NCI-H128 (cell line): ENCODE results near the gene PRDM15.

ENCODE experiments used
- DNase-seq: peaks from one replicate; lab custom pipeline; 2025; ENCODE audit not compliant: unreplicated experiment; lab: John Stamatoyannopoulos, UW

PRDM15 gene

DNA sequence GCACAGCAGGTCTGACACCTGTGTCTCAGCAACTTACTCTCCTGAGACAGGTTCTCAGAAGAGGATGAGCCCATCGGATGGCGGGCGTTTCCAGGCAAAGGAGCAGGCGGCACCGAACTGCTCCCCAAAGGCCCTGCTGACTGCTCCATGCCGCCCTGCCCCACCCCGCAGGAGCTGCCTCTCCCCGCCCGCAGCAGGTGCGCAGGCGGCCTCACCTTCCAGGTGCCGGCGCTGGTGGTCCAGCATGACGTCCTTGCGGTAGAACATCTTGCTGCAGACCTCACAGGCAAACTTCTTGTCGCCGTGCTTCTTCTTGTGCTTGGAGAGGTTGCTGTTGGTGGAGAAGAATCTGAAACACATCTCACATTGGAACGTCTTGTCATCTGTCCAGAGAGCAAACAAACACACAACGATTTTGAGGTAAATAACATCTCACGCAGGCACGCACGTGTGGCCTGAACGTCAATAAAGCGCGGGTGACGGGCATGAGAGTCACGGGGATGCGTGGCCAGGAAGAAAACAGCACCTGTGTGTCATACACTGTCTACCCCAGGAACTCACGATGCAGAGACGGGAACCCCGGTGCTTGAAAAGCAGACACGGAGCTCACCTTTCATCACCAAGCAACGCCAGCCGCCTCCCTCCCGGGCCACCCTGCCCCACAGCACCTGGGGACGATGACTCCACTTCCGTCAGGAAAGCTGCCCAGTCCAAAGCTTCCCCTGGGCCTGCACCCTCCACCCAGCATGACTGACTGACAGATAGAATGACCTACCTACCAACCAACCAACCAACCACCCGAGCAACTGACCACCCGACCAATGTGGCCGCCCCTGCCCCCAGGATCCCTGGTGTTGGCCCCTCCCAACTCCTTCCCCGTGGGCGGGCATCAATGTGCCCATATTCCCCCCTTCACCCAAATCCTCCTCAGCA, 50.9 kb downstream of the PRDM15 start:
- no peak for DNase-seq

DNA sequence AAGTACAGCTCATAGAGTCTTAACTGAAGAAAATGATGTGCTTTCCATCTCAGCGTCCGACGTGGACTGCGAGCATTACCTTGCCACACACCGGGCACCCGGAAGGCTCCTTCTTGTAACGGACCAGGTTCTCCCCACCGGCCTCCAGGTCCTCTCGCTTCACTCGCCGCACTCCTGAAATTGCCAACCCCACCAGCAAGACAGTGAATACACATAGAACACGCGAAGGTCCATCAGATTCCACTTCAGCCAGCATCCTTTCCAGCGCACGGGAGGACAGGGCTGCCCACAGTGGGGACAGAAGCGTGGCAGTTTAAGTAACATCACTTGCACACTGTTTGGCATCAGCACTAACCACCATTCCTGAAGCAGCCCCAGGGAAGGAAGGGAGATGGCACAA, 53.3 kb downstream of the PRDM15 start:
- no peak for DNase-seq

DNA sequence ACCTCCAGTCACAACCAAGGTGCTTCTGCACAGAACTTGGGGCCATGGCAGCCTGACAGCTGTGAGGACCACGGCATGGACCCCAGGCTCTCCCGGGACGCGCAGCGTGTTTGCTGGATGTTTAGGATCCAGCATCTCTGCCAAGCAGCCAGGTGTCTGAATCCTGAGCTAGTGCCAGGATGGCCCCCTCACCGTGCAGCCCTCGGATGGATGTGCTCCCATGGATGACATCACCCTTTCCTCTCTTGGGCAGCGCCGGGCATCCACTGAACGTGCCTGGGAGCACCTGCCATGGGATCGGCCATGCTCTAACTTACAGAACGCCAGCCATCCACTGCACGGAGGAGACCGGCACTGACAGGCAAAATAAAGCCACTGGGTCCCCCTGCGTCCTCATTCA, 53.9 kb downstream of the PRDM15 start:
- no peak for DNase-seq

DNA sequence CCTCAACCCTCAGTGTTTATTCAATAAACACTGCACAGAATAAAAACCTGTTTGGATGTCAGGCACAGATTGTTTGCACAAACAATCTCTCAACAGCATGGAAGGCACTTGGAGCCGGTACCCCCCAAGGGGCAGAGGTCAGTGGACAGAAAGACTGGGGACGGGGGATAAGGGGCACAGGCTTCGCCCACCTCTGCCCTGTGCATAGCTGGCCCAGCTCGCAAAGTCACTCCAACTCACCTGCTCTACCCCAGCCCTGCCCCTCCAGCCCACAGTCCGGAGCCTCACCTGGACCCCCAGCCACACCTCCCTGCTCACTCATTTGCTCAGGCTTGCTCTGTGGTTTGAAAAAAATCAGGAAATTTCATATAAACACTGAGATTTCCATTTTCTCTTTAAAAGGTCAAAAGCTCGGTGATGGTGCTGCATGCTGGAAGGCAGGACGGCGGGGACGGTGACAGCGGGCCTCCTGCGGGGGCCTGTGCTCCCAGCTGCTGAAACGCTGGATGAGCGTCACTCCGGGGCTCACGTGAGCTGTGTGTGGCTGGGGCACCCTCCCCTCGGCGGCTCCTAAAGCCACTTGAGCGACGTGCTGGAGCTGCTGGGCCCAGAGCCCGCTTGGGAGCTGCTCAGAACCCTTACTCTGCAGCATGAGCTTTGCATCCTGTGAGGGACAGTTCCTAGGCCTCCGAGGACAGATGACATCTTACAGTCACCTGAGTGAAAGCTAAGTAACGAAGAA, 54.5 kb downstream of the PRDM15 start:
- no peak for DNase-seq

DNA sequence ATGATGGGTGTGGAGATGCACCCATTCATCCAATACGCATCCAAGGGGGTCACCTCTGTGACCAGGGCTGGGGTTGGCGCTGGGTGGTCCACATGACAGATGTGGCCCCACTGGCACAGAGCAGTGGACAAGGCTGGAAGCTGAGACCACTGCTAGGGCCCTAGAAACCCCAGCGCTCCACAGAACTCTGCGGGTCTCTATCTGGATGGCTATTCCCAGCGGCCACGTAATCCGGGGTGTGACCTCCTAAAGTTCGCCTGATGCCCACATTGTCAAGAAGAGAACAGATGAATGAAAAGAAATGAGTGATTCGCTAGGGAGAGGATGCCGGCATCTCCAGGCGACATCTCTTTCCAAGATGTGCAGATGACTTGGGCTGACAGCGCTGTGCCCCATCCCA, 55.2 kb downstream of the PRDM15 start:
- DNase-seq, result no peak

DNA sequence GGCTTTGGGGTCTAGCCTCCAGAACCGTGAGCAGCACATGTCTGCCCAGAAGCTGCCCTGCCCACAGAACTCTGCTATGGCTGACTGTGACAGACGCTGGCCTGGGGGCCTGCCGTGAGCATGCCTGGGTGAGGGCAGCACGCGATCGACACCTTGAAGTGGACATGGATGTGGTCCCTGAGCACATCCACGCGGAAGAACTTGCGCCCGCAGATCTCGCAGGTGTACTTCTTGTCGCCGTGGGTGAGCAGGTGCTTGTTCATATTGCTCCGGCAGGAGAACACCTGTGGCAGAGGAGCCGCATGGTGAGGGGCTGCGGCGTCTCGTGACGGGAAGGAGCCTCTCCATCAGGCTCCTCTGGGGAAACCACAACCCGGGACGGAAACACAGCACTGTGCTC, 56.0 kb downstream of the PRDM15 start:
- DNase-seq, result no peak

DNA sequence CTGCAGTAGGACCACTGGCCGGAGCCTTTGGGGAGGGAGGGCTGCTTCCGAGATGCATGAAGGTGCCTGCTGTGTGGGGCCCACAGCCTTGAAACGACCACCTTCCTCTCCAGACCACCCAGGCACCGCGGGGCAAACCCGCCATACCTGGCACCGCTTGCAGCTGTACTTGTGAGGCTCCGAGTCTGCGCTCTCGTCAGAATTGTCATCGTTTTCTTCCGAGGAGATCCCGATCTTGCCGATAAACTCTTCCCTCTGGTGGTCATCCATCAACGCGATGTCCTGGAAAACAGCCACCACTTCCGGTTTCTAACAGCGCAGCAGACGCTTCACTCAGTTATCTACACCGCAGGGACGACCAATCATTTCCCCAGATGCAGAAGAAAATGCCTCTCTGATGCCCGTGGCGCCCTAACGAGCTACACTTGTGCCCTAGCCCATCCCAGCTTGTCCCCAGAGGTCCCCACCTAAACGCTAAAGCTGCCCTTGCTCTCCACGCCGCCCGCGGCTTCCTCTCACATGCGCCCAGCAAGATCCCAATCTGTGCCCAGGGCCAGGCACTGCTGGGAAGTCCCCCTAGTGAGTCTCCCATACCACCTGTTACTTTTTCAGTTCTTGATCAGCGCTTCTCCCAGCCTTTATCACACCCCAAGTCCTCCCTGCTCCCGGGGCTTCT, 57.2 kb downstream of the PRDM15 start:
- DNase-seq, result no peak

DNA sequence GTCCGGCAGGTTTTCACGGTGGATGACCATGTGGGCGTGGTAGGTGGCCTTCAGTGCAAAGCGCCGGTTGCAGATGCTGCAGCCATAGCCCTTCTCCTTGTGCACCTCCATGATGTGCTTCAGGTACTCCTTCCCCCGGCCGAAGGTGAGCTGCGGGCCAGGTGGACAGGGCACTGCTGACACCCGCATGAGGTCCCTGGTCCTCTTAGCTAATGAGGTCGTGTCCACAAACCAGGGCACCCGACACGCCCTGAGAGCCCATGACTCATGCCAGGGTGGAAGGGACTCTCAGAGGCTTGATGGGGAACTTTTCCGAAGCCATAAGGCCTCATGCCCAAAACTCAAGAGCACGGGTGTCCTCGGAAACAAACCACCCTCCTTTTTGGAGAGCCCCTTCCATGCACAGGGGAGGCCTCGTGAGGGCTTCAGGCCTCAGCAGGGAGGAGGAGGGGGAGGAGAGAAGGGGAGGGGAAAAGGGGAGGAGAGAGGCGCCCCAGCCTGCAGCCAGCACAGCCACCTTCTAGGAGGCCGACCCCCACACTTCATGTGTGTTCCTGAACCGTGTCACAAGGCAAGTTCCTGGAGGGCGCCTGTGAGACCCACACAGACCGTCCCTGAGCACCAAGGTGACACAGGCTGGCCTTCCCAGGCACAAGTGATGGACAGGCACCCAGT, 57.9 kb downstream of the PRDM15 start:
- no peak for DNase-seq

DNA sequence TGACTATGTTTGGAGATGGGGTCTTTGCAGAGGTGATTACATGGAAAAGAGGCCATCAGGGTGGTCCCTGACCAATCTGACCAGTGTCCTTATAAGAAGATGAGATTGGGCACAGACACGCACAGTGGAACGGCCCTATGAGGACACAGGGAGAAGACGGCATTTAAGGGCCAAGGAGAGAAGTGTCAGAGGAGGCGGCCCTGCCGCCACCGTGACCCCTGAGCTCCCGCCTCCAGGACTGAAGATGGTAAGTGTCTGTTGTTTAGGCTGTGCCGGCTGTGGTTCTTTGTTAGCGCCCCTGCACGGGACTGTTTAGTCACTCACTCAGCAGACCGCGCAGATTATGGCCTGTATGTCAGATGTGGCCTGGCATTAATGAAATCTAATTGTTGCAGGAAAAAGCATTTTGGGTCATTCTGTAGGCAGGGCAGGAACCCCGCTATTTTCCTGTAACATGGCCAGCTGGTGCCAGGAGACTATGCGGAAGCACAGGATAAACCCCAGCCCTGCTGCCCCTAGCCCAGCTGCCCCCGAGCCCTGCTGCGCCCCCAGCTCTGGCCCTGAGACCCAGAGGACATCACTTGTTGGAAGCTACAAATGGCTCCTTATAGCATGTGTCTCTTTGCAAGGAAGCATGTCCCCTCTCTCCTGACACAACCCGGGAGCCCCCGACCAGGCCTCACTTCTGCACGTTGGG, 58.6 kb downstream of the PRDM15 start:
- no peak for DNase-seq

DNA sequence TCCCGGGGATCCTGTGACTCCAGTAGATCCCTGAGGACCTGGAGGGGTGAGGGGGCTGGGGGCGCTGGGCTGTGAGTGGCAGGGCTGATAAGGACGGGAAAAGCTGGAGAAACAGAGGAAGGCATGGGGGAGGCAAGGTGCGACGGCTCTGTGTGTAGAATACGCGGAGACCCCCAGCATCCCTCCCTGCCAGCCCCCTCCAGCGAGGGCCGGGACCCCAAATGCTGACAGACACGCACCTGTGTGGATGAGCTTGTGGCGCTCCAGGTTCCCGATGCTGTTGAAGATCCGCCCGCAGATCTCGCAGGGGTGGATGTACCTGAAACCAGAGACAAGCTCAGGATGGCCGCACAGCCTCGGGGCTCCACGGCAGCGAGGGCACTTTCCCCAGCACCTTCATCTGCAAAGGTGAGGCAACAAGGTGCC, 59.3 kb downstream of the PRDM15 start:
- no peak for DNase-seq

DNA sequence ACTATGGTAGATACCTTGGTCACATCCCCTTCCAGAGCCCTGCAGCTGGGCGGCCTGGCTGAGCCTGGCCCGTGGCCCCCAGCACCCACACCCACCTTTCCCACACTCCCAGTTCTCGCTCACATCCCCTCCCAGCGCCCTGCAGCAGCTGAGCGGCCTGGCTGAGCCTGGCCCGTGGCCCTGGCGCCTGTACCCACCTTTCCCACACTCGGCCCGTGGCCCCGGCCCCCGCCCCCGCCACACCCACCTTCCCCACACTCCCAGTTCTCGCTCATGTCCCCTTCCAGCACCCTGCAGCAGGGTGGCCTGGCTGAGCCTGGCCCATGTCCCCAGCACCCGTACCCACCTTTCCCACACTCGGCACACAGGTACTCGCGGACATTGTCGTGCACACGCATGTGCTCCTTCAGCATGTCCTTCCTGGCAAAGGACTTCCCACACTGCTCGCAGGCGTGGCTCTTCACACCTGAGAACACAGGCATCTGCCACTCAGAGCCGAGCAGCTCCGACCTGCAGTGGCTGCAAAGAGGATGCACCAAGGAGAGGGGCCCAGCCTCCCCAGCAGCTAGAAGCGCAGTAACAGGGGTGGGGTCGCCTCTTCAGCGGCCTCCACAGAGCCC, 59.8 kb downstream of the PRDM15 start:
- no peak for DNase-seq

DNA sequence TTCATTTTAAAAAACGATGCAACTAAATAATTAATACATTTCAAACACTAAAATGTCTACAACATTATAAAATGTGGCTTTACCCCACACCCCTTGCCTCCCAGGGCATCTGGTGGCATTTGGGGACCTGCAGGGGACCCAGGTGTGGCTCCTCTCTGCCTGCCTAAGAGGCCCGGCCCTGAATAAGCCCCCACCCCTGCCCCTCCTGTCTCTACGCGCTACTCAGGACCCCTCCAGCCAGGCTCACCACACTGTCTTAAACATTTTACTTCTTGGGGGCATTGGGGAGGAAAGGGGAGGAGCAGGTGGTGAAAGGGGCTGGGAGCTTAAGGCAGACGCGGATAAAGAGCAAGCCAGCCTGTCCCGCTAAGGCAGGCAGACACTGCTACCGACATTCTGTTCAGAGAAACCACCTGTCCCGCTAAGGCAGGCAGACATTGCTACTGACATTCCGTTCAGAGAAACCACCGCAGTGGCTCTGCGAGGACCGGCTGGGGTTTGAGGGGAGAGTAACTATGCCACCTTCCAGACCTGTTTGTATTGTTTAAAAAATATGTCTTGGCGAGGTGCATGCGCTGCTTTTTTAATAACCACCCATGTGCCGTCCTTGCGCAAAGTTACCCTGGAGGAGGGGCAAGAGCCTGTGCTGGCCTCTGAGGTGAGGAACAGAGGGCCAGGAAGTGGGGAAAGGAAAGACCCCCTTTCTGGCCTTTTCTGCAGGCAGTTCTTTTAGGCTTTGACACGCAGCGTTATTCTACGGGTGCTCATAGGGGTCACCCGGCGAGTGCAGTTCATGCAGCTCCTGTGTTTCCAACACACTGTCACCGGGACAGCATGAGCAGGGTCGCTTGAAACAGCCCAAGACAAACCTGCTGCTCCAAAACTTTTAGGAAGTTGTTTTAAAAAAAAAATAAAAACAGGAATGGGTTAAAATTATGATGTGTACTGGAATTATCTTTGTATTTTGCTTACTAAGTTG, 61.0 kb downstream of the PRDM15 start:
- no peak for DNase-seq

DNA sequence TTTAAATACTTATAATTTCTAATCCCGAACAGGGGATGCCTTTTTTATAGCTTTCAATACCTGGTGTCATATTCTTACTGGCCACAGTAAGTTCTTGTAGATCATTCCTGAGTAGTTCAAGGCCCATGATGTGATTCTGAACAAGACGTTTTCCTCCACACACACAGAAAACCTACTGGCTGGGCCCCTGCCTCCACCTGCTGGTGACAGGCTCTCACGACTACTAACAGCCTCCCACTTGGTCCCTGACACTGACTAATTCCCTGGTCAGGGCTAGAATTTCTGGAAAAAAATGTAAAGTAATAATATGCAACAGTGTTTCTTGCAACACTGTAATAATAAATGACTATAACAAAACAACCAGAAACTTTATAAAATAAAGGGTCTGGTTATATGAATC, 61.9 kb downstream of the PRDM15 start:
- no peak for DNase-seq

DNA sequence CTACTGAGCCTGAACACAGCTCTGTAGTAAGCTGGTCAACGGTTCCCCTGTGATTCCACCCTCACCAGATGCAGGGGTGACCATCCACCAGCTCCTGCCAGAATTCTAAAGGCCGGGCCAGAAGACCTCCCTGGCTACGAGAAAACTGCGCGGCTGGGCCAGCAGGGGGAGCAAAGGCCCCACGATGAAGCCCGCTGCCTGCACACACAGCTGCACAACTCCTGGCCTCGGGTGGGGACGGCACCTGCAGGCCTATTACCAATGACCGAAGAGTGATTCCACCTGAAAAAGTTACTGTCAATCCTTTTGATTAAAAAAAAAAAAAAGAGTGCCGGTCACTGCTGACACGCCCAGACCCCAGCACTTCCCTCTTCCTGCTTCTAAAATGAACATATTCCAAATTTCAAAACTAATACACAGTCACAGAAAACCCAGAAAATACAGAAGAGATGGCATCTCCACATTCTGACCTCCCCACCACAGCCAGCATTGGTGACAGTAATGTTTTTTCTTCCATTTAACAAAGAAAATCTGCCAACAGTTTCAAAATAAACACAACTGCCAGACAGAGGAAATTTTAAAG, 62.5 kb downstream of the PRDM15 start:
- no peak for DNase-seq

DNA sequence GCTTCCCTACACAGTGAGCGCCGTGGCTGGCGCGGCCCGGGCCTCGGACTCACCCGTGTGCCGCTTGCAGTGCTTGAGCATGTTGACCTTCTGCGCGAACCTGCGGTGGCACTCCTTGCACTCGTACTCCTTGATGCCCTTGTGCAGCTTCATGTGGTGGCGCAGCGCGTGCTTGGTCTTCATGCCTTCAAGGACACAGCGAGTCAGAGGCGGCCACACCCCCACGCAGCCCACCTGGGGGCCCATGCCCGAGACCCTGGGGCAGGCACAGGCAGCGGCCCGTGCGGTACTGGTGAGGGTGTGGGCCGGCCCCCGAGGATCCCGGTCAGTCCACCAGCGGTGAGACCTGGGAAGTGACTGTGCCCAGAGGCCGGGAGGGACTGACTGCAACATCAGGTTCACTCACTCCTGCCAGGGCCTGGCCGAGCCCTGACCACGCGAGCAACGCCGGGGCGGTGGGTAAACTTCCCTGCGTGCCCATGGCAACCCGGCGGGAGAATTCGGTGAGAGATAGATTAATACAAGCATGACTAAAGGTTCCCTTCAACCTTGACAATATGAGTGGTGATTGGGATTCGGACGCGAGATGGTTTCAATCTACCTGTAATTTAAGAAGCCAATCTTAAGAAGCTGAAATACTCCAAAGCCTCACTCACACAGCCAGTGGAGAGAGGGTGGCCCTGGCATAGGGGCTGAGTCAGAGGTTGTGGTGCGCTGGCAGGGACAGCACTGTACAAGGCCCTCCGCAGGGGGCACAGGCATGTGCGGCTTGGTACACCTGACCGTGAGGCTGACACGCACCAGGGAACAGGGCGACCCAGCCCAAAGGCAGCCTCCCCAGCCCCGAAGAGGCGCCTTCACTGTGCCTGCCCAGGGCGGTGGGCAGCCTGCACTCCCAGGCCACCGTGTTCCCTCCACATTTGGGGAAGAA, 63.2 kb downstream of the PRDM15 start:
- no peak for DNase-seq

DNA sequence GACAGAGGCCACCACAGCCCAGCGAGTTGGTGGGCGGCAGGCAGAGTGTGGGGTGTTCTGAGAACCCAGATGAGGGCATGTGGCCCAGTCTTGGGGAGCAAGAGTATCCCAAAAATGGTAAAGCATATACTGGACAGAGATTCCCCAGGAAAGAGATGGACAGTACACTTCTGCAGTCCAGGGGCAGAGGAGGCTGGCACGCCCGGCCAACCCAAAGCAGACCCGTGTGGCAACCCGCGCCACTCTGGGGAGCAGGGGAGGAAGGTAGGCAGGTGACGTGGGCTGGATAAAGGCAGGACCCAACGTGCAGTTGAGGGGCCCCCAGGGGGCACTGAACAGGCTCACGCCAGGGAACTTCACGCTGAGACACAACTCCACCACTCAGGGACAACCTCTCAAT, 65.9 kb downstream of the PRDM15 start:
- DNase-seq, result no peak

DNA sequence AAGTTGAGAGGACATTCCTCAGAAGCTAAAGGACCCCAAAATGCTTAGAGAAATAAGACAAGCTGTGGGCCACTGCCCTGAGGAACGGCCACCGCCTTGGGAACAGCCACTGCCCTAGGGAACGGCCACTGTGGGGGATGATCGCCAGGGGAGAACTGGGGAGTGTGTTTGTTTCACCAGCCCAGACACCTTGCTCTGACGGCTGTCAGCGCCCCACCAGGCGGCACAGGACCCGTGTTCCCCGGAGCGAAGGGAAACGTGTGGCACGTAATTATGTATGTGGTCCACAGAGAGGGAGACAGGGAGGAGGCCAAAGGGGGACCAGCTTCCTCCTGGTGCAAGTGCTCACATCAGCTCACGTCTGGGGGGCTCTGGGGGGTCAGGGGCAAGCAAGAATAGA, 66.5 kb downstream of the PRDM15 start:
- no peak for DNase-seq

DNA sequence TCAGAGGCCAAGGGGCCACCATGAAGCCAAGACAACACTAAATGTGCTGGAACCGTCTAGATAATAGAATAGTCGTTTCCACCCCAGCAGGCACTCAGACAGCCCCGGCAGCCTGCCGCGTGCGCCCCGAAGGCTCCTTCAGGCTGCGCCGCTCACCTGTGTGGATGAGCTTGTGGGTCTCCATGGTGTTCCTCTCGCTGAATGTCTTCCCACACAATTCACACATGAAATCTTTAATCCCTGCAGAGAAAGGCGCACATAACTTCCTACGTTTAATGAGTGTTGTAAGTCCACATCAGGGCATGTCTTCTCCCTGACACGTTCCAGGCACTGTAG, 68.6 kb downstream of the PRDM15 start:
- no peak for DNase-seq
